K562 (cell line): ENCODE data around the gene OR2H2. TPM values are rescaled to one million over a fixed set of nuclear protein-coding genes. Genes with fewer than 3 reads are reported as not detected.

Source experiments
- ATAC-seq: fragments of 200-7000 bp; cut with Tn5 transposase; 3 replicates; pipeline ENCODE4 v1.9.1; 2020; ENCODE audit warnings: moderate library complexity
- BruUV-seq: library from RNA; stranded (reverse); fragments of 400-500 nt; replicated peaks from 2 replicates; lab custom pipeline; 2021; lab: Mats Ljungman, UMichigan
- CTCF ChIA-PET: fragments of 300-600 bp; formaldehyde crosslinking; extraction: SDS; loops from one replicate; lab custom pipeline; 2021; ENCODE audit warnings: low intra/inter-chr PET ratio; lab: Yijun Ruan, JAX
- POLR2A ChIA-PET: fragments of 300-600, 350-650 bp; sonication (Branson Sonifier 250); formaldehyde crosslinking; extraction: SDS; loops from one replicate; lab custom pipeline; 2021; ENCODE audit warnings: antibody characterized with exemption, inconsistent platforms; lab: Yijun Ruan, JAX
- DNase-seq, 4 experiments: peaks; one replicate each; pipeline versions ENCODE4 v3.0.0 to v3.0.0-alpha.2; 2011 to 2018; ENCODE audit warnings: low spot score in 3 of 4, mixed read lengths in 3 of 4; ENCODE audit errors: extremely low read depth in 1 of 4
- FAIRE-seq: peaks from 2 replicates; lab custom pipeline; 2011; peaks lifted over from hg19 to GRCh38; lab: Jason Lieb, UNC
- H2AFZ ChIP-seq: 2 replicates; pipeline ENCODE4 v1.6.0; 2011; ENCODE audit warnings: low read depth, low read length, control low read depth, inconsistent platforms
- H3K27ac ChIP-seq: fragments of 200-600 bp; 3 replicates; pipeline ENCODE4 v1.8.0; 2011; ENCODE audit warnings: low read depth, mild to moderate bottlenecking, control low read depth, inconsistent platforms, low read length, moderate library complexity, mixed read lengths; ENCODE audit errors: extremely low read depth
- H3K27me3 ChIP-seq, 2 experiments: fragments of 300-600 bp in 1 of 2; 2 replicates in 1 of 2; 3 replicates in 1 of 2; pipeline versions ENCODE4 v1.6.0 to v1.8.0; 2011; ENCODE audit warnings: inconsistent platforms in 2 of 2, low read length in 2 of 2, mild to moderate bottlenecking in 1 of 2, mixed read lengths in 1 of 2, moderate library complexity in 1 of 2; ENCODE audit not compliant: control insufficient read depth in 2 of 2, insufficient read depth in 2 of 2
- H3K36me3 ChIP-seq: fragments of 300-600 bp; 3 replicates; pipeline ENCODE4 v1.8.0; 2011; ENCODE audit warnings: mild to moderate bottlenecking, low read length, inconsistent platforms; ENCODE audit not compliant: control insufficient read depth, insufficient read depth
- H3K4me1 ChIP-seq, 2 experiments: fragments of 200-600 bp in 1 of 2; replicated peaks in 1 of 2; 2 replicates in 1 of 2; 3 replicates in 1 of 2; pipeline versions ENCODE4 v1.5.1 to v1.8.0; 2011; ENCODE audit warnings: inconsistent platforms in 2 of 2, low read length in 2 of 2, mild to moderate bottlenecking in 1 of 2, mixed read lengths in 1 of 2, moderate library complexity in 1 of 2; ENCODE audit not compliant: control insufficient read depth in 2 of 2, insufficient read depth in 2 of 2
- H3K4me2 ChIP-seq: 2 replicates; pipeline ENCODE4 v1.6.1; 2011; ENCODE audit warnings: low read length, control low read depth, inconsistent platforms, mixed read lengths; ENCODE audit not compliant: insufficient read depth
- H3K4me3 ChIP-seq: fragments of 200-600 bp; sonication (generic), shearing (Covaris generic); 2 replicates; pipeline ENCODE4 v1.5.1; 2016; ENCODE audit warnings: control low read depth, inconsistent platforms
- H3K79me2 ChIP-seq: fragments of 200-600 bp; 3 replicates; pipeline ENCODE4 v1.8.0; 2011; ENCODE audit warnings: low read length, inconsistent platforms; ENCODE audit not compliant: control insufficient read depth, insufficient read depth
- H3K9ac ChIP-seq, 2 experiments: 2 replicates each; pipeline versions ENCODE4 v1.6.0 to v1.6.1; 2011; ENCODE audit warnings: low read depth in 2 of 2, low read length in 2 of 2, control low read depth in 1 of 2, inconsistent platforms in 1 of 2, mild to moderate bottlenecking in 1 of 2, mixed read lengths in 1 of 2; ENCODE audit not compliant: insufficient read depth in 1 of 2
- H3K9me1 ChIP-seq: one replicate; pipeline ENCODE4 v1.6.0; 2011; ENCODE audit warnings: inconsistent platforms, mild to moderate bottlenecking, low read length, moderate library complexity; ENCODE audit not compliant: control insufficient read depth, insufficient read depth
- H3K9me3 ChIP-seq: replicated peaks from 2 replicates; pipeline ENCODE4 v1.5.1; 2011; ENCODE audit warnings: low read depth, low read length, inconsistent platforms; ENCODE audit not compliant: control insufficient read depth, insufficient read depth
- H4K20me1 ChIP-seq: replicated peaks from 2 replicates; pipeline ENCODE4 v1.6.1; 2011; ENCODE audit warnings: low read length, inconsistent platforms, mixed read lengths; ENCODE audit not compliant: control insufficient read depth, insufficient read depth
- BHLHE40 ChIP-seq: IDR thresholded peaks from 2 replicates; pipeline ENCODE4 v1.6.1; 2011; ENCODE audit warnings: low read length, improper control_type of control experiment
- CBX1 ChIP-seq: sonication (generic); IDR thresholded peaks from 2 replicates; pipeline ENCODE4 v1.6.1; 2016; ENCODE audit warnings: antibody characterized with exemption, low read depth, mild to moderate bottlenecking
- CBX2 ChIP-seq: fragments of 200-600 bp; sonication (generic); IDR thresholded peaks from one replicate; pipeline ENCODE4 v1.6.1; 2012; ENCODE audit warnings: mild to moderate bottlenecking, low read length, inconsistent platforms; ENCODE audit not compliant: insufficient read depth, poor library complexity, severe bottlenecking
- CBX3 ChIP-seq, 2 experiments: IDR thresholded peaks; 1 replicate in 1 of 2; 2 replicates in 1 of 2; pipeline ENCODE4 v1.6.1; 2012; ENCODE audit warnings: inconsistent platforms in 2 of 2, low read length in 2 of 2, borderline replicate concordance in 1 of 2, control low read depth in 1 of 2
- CBX5 ChIP-seq: IDR thresholded peaks from 2 replicates; pipeline ENCODE4 v1.6.1; 2014; ENCODE audit warnings: low read depth, borderline replicate concordance
- FOXA1 ChIP-seq: fragments of 450-650 bp; IDR thresholded peaks from 2 replicates; pipeline ENCODE4 v1.6.1; 2016; ENCODE audit warnings: mild to moderate bottlenecking, borderline replicate concordance
- HDAC1 ChIP-seq, 2 experiments: fragments of 450-650 bp; IDR thresholded peaks; 2 replicates each; pipeline ENCODE4 v1.6.1; 2016 to 2017; ENCODE audit warnings: inconsistent platforms in 1 of 2, mild to moderate bottlenecking in 1 of 2, moderate library complexity in 1 of 2
- JUND ChIP-seq, 2 experiments: IDR thresholded peaks; 2 replicates in 1 of 2; 3 replicates in 1 of 2; pipeline ENCODE4 v1.6.1; 2011; ENCODE audit warnings: borderline replicate concordance in 2 of 2, low read depth in 2 of 2, low read length in 2 of 2, improper control_type of control experiment in 1 of 2, missing biosample characterization in 1 of 2, missing genetic modification characterization in 1 of 2, missing genetic modification reagents in 1 of 2
- KAT2B ChIP-seq: IDR thresholded peaks from one replicate; pipeline ENCODE4 v1.6.1; 2012; ENCODE audit warnings: low read depth, mild to moderate bottlenecking, control low read depth, inconsistent platforms, low read length, moderate library complexity
- MXI1 ChIP-seq: IDR thresholded peaks from 2 replicates; pipeline ENCODE4 v1.6.1; 2011; ENCODE audit warnings: low read depth, mild to moderate bottlenecking, improper control_type of control experiment, low read length
- NCOA4 ChIP-seq: fragments of 450-650 bp; IDR thresholded peaks from 2 replicates; pipeline ENCODE4 v1.6.1; 2018; ENCODE audit warnings: mild to moderate bottlenecking; ENCODE audit not compliant: partially characterized antibody
- NR0B1 ChIP-seq: fragments of 450-650 bp; IDR thresholded peaks from one replicate; pipeline ENCODE4 v1.6.1; 2018; ENCODE audit warnings: mild to moderate bottlenecking, moderate library complexity; ENCODE audit not compliant: partially characterized antibody
- NR1H2 ChIP-seq: sonication (generic); formaldehyde crosslinking; IDR thresholded peaks from 2 replicates; pipeline ENCODE4 v1.4.0; 2020; ENCODE audit warnings: mild to moderate bottlenecking, missing genetic modification reagents
- ZFX ChIP-seq: sonication (generic); formaldehyde crosslinking; IDR thresholded peaks from 2 replicates; pipeline ENCODE4 v1.8.0; 2022; ENCODE audit warnings: mild to moderate bottlenecking, missing genetic modification reagents, moderate library complexity
- WGBS: fragments of 100-300 bp; shearing (Covaris generic); methylation state at CpG from one replicate; pipeline ENCODE4 v1.1.6; 2016; ENCODE audit warnings: low coverage, mixed read lengths; ENCODE audit not compliant: insufficient coverage; ENCODE audit errors: missing lambda C conversion rate; 5-methylcytosine and 5-hydroxymethylcytosine counted together
- in situ Hi-C: fragments of 300-500 bp; cut with MboI; formaldehyde crosslinking; loops from 4 replicates; pipeline ENCODE4 v1.15.0; 2018; ENCODE audit warnings: inconsistent platforms, mixed read lengths
- intact Hi-C: fragments of 100-400 bp; cut with micrococcal nuclease; formaldehyde crosslinking; loops from 2 replicates; pipeline ENCODE4 v1.14.2; 2022
- polyA plus RNA-seq, 8 experiments: library from polyadenylated mRNA; depleted of rRNA in 4 of 8; stranded (reverse) in 5 of 8; unstranded in 3 of 8; fragments of >200 nt; fragmentation: Nextera tagmentation in 2 of 8; fragmentation: Illumina TruSeq in 1 of 8; extraction: Ambion mirVana in 2 of 8; extraction: Trizol in 1 of 8; gene quantifications; 2 replicates each; pipeline versions ENCODE4 v1.2.1 to v1.2.3, GENCODE V29; 2011 to 2014; ENCODE audit warnings: inconsistent platforms in 1 of 8, missing spikeins in 1 of 8
- total RNA-seq, 7 experiments: library from RNA; depleted of rRNA in 6 of 7; stranded (reverse); fragments of >200 nt in 6 of 7; fragmentation: Illumina TruSeq in 2 of 7; extraction: Trizol in 2 of 7; gene quantifications; 2 replicates each; pipeline versions ENCODE4 v1.2.1 to v1.2.3, GENCODE V29; 2011 to 2021; ENCODE audit warnings: low replicate concordance in 1 of 7
- TF ChIP-seq, protein P1 (sequence below): sonication (generic); formaldehyde crosslinking; IDR thresholded peaks from 2 replicates; pipeline ENCODE4 v1.8.1; 2023; ENCODE audit warnings: missing genetic modification reagents, mild to moderate bottlenecking, borderline replicate concordance

OR2H2 gene
- total and polyA plus RNA-seq, 9 of the 15 experiments (the other 6 are each of a cell fraction or from before 2014, with no cell fraction given): not detected

DNA sequence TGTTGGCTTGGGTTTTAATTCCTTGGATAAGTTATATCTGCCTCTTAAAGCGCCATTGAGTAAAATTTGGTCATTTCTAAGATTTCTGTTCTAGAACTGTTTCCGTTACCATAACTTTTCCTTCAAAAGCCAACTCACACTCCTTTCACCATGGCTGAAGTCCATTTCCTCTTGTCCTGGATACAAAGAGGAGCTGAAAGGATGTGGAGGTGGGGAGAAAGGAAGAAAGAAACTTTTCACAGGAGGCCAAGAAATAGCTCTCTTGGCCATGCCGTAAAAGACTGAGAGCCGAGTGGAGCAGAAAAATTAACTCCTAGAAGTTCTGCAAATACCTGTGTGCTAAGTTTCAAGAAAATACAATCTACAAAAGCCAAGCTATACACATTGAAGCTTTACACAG is 26.5 kb downstream of the OR2H2 start:
- POLR2A ChIA-PET: interaction anchor here (1.0 to 1.8 kb wide), 3 partner anchors 8 to 267 kb away, joined by 3 to 6 read pairs (median 4); no protein-coding TSS in a partner anchor
- 87% methylated on average over 4 of the region's 4 CpGs for WGBS
- Histone ChIP-seq H3K4me2 (no peak overlapping the region), H3K27me3 (no peaks in the 10 kb centered on the region), H3K9me3 (no peaks in the 10 kb centered on the region), H3K36me3 (peaks cover 89% of the 10 kb centered on the region), H3K9me1 (no peaks in the 10 kb centered on the region), H3K27ac (no peak overlapping the region), H3K4me1 (no peaks in the 10 kb centered on the region), H3K79me2 (no peaks in the 10 kb centered on the region), H4K20me1 (peaks cover 5% of the 10 kb centered on the region; the same call in 1 of the 2 replicates), H3K9ac (no peak overlapping the region), H3K4me3 (no peak overlapping the region), H2AFZ (no peak overlapping the region)
- CTCF ChIA-PET: no interaction called here
- no peak for ATAC-seq
- TF ChIP-seq JUND (IDR thresholded peaks at IDR 0.05; ENCODE audit: borderline replicate concordance, low read depth, low read length) (no peak), JUND (tag; IDR thresholded peaks at IDR 0.05; ENCODE audit: borderline replicate concordance, low read depth, low read length) (no peak), KAT2B (no peak), CBX2 (no peak), CBX3 (IDR thresholded peaks at IDR 0.05; ENCODE audit: borderline replicate concordance in 1 of 2, low read length in 2 of 2) (no peak), NR1H2 (no peak), MXI1 (no peak), ZFX (CRISPR knock-in tag) (no peak), FOXA1 (no peak), BHLHE40 (no peak), CBX5 (no peak), NR0B1 (no peak), CBX1 (no peak), NCOA4 (no peak), HDAC1 (IDR thresholded peaks at IDR 0.05) (no peak)
- TF ChIP-seq, protein P1, sequence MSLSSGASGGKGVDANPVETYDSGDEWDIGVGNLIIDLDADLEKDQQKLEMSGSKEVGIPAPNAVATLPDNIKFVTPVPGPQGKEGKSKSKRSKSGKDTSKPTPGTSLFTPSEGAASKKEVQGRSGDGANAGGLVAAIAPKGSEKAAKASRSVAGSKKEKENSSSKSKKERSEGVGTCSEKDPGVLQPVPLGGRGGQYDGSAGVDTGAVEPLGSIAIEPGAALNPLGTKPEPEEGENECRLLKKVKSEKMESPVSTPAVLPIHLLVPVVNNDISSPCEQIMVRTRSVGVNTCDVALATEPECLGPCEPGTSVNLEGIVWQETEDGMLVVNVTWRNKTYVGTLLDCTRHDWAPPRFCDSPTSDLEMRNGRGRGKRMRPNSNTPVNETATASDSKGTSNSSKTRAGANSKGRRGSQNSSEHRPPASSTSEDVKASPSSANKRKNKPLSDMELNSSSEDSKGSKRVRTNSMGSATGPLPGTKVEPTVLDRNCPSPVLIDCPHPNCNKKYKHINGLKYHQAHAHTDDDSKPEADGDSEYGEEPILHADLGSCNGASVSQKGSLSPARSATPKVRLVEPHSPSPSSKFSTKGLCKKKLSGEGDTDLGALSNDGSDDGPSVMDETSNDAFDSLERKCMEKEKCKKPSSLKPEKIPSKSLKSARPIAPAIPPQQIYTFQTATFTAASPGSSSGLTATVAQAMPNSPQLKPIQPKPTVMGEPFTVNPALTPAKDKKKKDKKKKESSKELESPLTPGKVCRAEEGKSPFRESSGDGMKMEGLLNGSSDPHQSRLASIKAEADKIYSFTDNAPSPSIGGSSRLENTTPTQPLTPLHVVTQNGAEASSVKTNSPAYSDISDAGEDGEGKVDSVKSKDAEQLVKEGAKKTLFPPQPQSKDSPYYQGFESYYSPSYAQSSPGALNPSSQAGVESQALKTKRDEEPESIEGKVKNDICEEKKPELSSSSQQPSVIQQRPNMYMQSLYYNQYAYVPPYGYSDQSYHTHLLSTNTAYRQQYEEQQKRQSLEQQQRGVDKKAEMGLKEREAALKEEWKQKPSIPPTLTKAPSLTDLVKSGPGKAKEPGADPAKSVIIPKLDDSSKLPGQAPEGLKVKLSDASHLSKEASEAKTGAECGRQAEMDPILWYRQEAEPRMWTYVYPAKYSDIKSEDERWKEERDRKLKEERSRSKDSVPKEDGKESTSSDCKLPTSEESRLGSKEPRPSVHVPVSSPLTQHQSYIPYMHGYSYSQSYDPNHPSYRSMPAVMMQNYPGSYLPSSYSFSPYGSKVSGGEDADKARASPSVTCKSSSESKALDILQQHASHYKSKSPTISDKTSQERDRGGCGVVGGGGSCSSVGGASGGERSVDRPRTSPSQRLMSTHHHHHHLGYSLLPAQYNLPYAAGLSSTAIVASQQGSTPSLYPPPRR (CRISPR knock-in tag): no peak
- no peak for FAIRE-seq
- no peak for DNase-seq
- intact Hi-C loops: no loop called here
- in situ Hi-C loops: no loop called here
- BruUV-seq: no TSS peak
